Activated gamma-delta T cell (primary cell): ENCODE measurements around the gene LCE6A.

Experiments used
- DNase-seq: peaks from one replicate; lab custom pipeline; 2025; lab: John Stamatoyannopoulos, UW
- total RNA-seq, 2 donors: gene quantifications; one replicate each; lab custom pipeline; 2026; lab: John Stamatoyannopoulos, UW

The LCE6A gene, protein sequence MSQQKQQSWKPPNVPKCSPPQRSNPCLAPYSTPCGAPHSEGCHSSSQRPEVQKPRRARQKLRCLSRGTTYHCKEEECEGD
- total RNA-seq, result 0 reads per million in 2 donors

DNA sequence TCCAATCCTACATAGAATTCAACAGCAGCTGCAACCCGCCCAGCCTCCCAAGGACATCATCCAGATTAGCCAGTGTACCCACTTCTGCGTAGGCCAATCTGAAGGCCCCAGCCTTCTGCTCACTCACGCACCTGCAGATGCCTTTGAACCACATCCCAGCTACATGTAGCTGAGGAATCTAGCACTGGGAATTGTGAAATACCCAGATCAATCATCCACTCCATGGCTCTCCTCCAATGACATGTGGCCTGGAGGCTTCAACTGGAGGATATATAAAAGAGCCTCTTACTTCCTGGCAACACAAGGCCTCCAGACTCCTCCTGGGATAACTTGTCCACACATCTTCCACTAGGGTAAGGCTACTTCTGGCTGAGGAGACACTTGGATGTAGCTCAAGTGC lies at the start of gene LCE6A:
LCE6A (plus strand) TSS at position 301 of the 400 bp plus-strand sequence. CDS start 665 bp downstream, outside the sequence.
- DNase-seq, result no peak

- no peak for DNase-seq
Observed at GRCh38 chr1:152795686-152796085, 47.0 kb upstream of the LCE6A start.

- no peak for DNase-seq
Observed at GRCh38 chr1:152796421-152796820, 46.2 kb upstream of the LCE6A start, which contains the start of gene LCE1D. Gene LCE1D (plus strand): TSS chr1:152796721. CDS start chr1:152797795, 1,074 bp downstream.

GRCh38 chr1:152801333-152801732 lies 41.3 kb upstream of the LCE6A start:
- no peak for DNase-seq

DNA sequence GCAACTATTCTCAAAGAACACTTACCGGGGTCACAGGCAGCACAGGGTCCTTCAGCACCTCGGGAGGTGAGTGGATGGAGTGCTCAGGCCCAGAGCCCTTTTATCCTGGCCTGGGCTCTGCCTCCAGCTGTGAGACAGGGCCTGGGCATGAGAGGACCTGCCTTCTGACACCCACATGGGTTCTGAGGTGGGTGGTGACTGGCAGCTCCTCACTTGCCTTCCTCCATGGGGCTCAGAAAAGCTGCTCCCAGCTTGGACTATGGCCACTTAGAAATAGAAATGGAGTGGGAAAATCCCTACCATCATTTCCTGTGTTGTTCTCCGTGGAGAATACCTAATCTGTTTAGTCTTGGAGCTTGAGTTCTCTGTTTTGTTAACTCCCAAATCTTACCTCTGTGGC lies 36.1 kb upstream of the LCE6A start, which contains the start of gene LCE1C:
LCE1C (minus strand) TSS at position 76 of the 400 bp plus-strand sequence. CDS start 1,173 bp downstream, outside the sequence.
- DNase-seq, result no peak

DNA sequence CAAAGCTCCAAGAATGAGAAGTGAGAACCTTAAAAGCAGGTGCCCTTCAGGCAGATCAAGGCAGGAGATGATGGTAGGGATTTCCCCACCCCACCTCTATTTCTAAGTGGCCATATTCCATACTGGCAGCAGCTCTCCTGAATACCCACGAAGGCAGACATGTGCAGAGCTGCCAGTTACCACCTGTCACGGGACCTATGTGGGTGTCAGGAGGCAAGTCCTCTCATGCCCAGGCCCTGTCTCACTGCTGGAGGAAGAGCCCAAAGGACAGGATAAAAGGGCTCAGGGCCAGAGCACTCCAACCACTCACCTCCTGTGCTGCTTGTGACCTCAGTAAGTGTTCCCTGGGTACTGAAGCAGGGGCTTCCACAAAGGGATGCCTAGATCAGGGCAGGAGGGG lies 31.6 kb upstream of the LCE6A start:
- DNase-seq, result no peak

DNA sequence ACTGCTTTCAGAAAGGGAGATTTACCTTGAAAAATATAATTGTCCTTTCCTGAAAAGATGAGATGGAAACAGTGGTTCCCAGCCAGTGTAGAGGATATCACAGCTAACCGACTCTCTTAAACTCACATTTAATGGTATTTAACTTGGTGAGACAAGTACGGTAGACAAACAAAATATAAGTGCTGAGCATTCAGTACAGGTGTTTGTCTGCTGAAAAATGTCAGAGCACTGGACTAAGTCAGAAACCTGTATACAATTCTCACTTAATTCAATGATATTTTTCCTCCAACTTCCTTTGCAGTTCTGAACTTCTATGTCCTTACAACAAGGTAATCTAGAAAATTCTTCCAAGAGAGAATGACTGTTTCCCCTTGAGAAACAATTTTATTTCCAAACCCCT lies 31.0 kb upstream of the LCE6A start, which contains the start of gene LCE1B:
LCE1B (plus strand) TSS at position 301 of the 400 bp plus-strand sequence. CDS start 476 bp downstream, outside the sequence.
- no peak for DNase-seq

DNA sequence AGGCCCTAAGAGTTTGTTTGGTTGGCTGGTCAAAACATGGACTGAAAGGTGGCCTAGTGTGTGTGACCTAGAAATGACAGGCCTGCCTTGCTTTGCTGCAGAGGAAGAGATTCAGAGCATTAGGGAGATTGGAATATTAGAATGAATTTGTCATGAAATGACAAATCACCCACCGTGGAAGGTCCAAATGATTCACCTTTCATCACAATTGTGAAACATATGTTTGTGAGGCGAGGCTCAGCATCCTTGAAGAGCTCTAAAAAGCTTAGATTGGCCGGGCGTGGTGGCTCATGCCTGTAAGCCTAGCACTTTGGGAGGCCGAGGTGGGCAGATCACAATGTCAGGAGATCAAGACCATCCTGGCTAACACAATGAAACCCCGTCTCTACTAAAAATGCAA lies 25.3 kb upstream of the LCE6A start:
- DNase-seq, result no peak

DNA sequence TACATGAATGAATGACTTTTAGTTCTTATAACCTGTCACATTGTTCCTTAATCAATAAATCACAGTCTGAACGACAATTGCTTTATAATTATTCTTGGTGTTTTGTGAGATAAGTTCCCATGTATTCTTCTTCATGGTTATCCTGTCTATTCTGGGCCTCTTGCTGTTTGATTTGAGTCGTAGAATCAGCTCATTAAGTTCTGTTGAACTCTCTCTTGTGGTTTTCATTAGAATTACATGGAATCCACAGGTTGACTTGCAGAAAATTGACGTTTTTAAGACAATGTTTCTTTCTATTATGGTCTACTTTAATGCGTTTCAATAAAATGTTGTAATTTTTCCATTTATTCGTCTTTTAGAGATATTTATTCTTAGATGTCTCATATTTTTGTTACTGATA lies 19.4 kb upstream of the LCE6A start:
- no peak for DNase-seq

GRCh38 chr1:152824964-152825363 lies 17.7 kb upstream of the LCE6A start:
- no peak for DNase-seq

GRCh38 chr1:152827173-152827572 lies 15.5 kb upstream of the LCE6A start, which contains the start of gene LCE1A:
Gene LCE1A (plus strand): TSS chr1:152827473. CDS start chr1:152827473, 0 bp downstream.
- no peak for DNase-seq

- DNase-seq, result no peak
Observed at GRCh38 chr1:152836870-152837269, 5.8 kb upstream of the LCE6A start.

DNA sequence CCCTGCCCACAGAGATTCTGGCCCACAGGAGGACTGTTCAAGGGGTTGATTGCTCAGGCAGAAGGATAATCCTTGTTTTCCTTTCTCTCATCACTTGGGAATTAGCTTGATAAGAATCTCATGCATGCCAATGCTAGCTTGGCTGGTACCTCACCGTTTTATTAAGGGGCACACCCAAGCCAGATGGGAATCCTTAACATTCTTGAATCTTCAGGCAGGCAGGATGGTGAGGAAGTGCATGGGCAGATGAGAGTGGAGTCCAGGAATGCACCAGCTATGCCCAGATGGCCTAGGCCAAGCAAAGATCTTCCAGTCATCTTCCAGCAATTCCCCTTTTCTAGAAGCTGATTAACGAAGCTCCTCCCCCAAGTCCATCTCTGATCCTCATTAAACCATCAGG lies 13.0 kb downstream of the LCE6A start:
- DNase-seq, result no peak

DNA sequence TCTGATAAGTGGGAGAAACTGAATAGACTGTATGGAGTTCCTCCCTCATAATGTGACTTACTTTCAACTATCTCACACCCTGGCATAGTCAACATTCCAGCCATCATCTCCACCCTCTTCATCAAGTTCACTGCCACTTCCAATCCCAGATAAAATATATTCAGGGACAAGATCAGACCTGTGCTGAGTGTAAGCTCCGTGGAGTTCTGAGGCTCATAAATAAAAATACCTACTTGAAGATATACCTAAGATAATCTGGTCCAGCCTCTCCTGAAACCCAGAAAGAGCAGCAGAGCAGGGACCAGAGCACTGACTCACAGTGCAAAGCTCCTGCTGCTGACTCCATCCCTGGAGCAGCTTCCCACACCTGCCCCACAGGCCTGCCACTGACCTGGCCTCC lies 15.4 kb downstream of the LCE6A start:
- DNase-seq, result no peak

GRCh38 chr1:152859696-152860095 lies 17.0 kb downstream of the LCE6A start, which contains the start of gene LCE7A:
Gene LCE7A (plus strand): TSS chr1:152859996. CDS start chr1:152860698, 702 bp downstream.
- DNase-seq, result no peak

- no peak for DNase-seq
Observed at GRCh38 chr1:152860129-152860528, 17.5 kb downstream of the LCE6A start.

GRCh38 chr1:152861374-152861773 lies 18.7 kb downstream of the LCE6A start:
- no peak for DNase-seq

DNA sequence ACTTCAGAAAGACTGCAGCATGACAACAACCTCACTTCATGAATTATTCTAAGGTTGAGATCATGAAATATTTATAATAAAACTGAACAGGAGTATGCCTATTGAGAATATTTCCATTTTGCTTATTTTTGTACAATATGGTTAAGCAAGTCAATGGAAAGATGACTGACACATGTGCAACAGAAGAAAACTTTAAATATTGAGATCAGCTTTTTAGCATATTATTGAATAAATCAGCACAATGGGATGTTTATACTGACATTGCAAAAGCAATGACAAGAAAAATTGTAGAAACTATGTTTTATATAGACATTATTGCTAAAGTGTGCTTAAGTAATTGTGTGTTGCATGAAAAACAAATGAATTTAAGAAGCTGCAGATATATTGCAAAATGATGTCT lies 21.8 kb downstream of the LCE6A start:
- DNase-seq, result no peak

GRCh38 chr1:152866321-152866720 lies 23.7 kb downstream of the LCE6A start:
- no peak for DNase-seq

DNA sequence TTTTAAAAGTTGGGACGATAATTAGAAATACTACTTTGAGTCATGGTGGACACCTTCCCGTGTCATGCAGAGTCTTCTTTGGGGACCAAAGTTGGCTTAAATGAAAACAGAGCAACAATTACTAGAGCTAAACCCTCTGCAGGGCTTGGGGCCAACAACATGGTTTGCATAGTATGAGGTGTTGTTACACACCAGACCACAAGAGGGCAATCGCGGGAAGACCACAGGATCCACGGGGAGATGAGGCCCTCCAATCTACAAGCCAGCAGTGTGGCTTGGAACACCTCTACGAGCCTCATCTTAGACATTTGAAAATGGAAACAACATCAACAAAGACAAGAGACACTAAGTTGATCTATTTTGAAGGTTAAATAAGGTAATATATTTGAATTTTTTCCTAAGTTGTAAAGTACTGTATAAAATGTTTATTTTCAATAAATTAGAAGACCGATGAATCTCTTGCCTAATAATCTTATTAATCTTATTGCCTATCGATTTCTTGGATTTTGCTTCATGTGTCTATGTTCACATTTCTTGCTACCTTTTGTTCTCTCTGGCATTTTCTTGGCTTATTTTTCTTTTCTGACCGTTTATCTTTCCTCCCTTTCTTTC lies 27.3 kb downstream of the LCE6A start:
- DNase-seq, result no peak

DNA sequence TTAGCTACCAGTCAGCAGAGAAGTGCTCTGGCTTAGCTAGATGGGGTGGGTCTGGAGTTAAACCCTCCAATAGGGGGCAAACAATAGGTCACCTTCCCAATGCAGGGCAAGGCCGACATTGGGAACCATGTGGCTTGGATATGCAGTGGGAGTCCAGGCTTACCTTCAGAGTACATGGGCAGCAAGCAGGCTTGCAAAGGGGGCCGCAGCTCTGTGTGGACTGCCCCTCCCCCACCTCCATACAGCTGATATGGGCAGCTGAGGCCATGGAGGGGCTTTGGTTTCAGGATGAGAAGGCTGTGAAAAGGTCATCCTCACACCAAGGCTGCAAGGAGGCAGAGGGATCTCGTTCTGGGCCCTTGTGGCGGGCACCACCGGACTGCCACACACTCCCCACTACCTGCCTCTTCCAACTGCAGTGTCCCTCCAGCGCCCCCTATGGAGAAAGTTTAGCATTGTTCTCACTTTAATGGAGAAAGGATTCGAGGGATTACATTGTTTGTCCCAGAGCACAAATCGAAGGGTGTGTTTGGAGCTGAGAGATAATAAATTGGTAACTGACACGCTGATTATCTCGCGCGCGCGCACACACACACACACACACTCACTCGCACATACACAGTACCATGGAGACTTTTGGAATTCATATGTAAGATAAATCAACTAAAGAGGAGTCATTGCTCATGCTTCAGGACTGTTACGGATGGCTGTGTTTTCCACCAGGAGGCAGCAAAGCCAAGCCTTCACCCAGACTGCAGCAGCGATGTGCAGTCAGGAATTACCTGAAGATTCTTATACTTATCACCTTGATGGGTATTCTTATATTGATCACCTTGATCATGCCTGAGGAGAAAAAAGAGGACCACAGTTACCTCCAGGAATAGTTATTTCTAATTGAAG lies 28.4 kb downstream of the LCE6A start:
- DNase-seq, result no peak

- DNase-seq, result no peak
Observed at GRCh38 chr1:152871731-152872126, 29.1 kb downstream of the LCE6A start.
